Measurements from ENCODE around the gene ZFC3H1.

GRCh38 chr12:71599210-71599609 is 64.4 kb downstream of the ZFC3H1 start:
- TF ChIP-seq POLR2A (IDR thresholded peaks at IDR 0.05; ENCODE audit: low read depth, low read length) (no peak), TAF1 (IDR thresholded peaks at IDR 0.05; ENCODE audit: borderline replicate concordance, low read depth, low read length) (no peak)
